Panc1 (cell line): ENCODE results near the gene PPT2. TPM values are rescaled to one million over a fixed set of nuclear protein-coding genes. Genes with fewer than 3 reads are reported as not detected.

Experiments used
- ATAC-seq: fragments of 200-7000 bp; cut with Tn5 transposase; 2 replicates; pipeline ENCODE4 v1.9.1; 2020; ENCODE audit warnings: mild to moderate bottlenecking, moderate library complexity
- BruUV-seq: library from RNA; stranded (reverse); fragments of 400-500 nt; replicated peaks from 2 replicates; lab custom pipeline; 2021; lab: Mats Ljungman, UMichigan
- CTCF ChIA-PET: fragments of 300-600 bp; sonication (Branson Sonifier 250); formaldehyde crosslinking; loops from one replicate; lab custom pipeline; 2022; ENCODE audit warnings: antibody characterized with exemption; lab: Charles Lee
- POLR2A ChIA-PET: fragments of 300-600 bp; sonication (Branson Sonifier 250); formaldehyde crosslinking; loops from one replicate; lab custom pipeline; 2022; ENCODE audit warnings: antibody characterized with exemption; lab: Charles Lee
- DNase-seq: peaks from one replicate; pipeline ENCODE4 v3.0.0-alpha.2; 2010; ENCODE audit warnings: low read depth, low spot score
- H3K27ac ChIP-seq: 2 replicates; pipeline ENCODE4 v1.5.1; 2011; ENCODE audit warnings: mild to moderate bottlenecking, low read length, inconsistent platforms
- H3K27me3 ChIP-seq: fragments of 200-500 bp; sonication (Bioruptor generic); 2 replicates; pipeline ENCODE4 v1.6.0; 2014; ENCODE audit warnings: low read length, inconsistent platforms; ENCODE audit not compliant: control insufficient read depth, insufficient read depth
- H3K36me3 ChIP-seq: fragments of 200-500 bp; sonication (Bioruptor generic); 2 replicates; pipeline ENCODE4 v1.5.1; 2014; ENCODE audit warnings: inconsistent platforms, mild to moderate bottlenecking, low read length, moderate library complexity; ENCODE audit not compliant: control insufficient read depth, insufficient read depth
- H3K4me1 ChIP-seq: 2 replicates; pipeline ENCODE4 v1.5.1; 2011; ENCODE audit warnings: inconsistent platforms, mild to moderate bottlenecking, low read length, moderate library complexity; ENCODE audit not compliant: control insufficient read depth, insufficient read depth
- H3K4me3 ChIP-seq, 2 experiments: 2 replicates each; pipeline ENCODE4 v1.5.1; 2011 to 2012; ENCODE audit warnings: low read depth in 2 of 2, low read length in 2 of 2, mild to moderate bottlenecking in 2 of 2, inconsistent platforms in 1 of 2, moderate library complexity in 1 of 2
- H3K9me3 ChIP-seq: fragments of 200-500 bp; sonication (Bioruptor generic); 2 replicates; pipeline ENCODE4 v1.5.1; 2014; ENCODE audit warnings: low read depth, mild to moderate bottlenecking, inconsistent platforms, low read length, moderate library complexity; ENCODE audit not compliant: control insufficient read depth, insufficient read depth
- CTCF ChIP-seq: fragments of 450-650 bp; IDR thresholded peaks from 2 replicates; pipeline ENCODE4 v1.5.1; 2017; ENCODE audit warnings: mild to moderate bottlenecking
- POLR2AphosphoS5 ChIP-seq: IDR thresholded peaks from 2 replicates; pipeline ENCODE4 v1.6.1; 2012; ENCODE audit warnings: mild to moderate bottlenecking, low read depth, low read length, moderate library complexity
- REST ChIP-seq, 2 experiments: IDR thresholded peaks; 2 replicates each; pipeline ENCODE4 v1.6.1; 2011 to 2012; ENCODE audit warnings: low read depth in 2 of 2, control low read depth in 1 of 2, low read length in 1 of 2, mild to moderate bottlenecking in 1 of 2, moderate library complexity in 1 of 2; ENCODE audit not compliant: insufficient read depth in 1 of 2
- SIN3A ChIP-seq: IDR thresholded peaks from 2 replicates; pipeline ENCODE4 v1.6.1; 2012; ENCODE audit warnings: low read depth, mild to moderate bottlenecking, low read length, moderate library complexity, borderline replicate concordance; ENCODE audit not compliant: insufficient read depth
- TCF7L2 ChIP-seq: IDR thresholded peaks from 2 replicates; pipeline ENCODE4 v1.6.1; 2011; ENCODE audit warnings: mild to moderate bottlenecking, low read depth, low read length, inconsistent platforms
- in situ Hi-C: cut with HindIII; loops from 2 replicates; pipeline ENCODE4 v1.10.0; 2016; ENCODE audit warnings: low sequenced_read_pairs, low pct_unique_long_range_greater_than_20kb
- intact Hi-C: fragments of 100-400 bp; cut with micrococcal nuclease; formaldehyde crosslinking; loops from one replicate; pipeline ENCODE4 v1.10.0; 2022; ENCODE audit not compliant: unreplicated experiment
- total RNA-seq: library from RNA; stranded (reverse); gene quantifications from one replicate; pipeline ENCODE4 v1.2.1, GENCODE V29; 2021; ENCODE audit not compliant: unreplicated experiment

Gene PPT2
- total RNA-seq, 1 experiment from 2014 or later = 20.1 TPM

GRCh38 chr6:32173051-32173727 is 19.2 kb downstream of the PPT2 start:
- no peak for TF ChIP-seq REST (IDR thresholded peaks at IDR 0.05; ENCODE audit: insufficient read depth in 1 of 2, low read depth in 2 of 2, low read length in 1 of 2)
- TF ChIP-seq POLR2AphosphoS5 = no peak
- TF ChIP-seq TCF7L2 = no peak
- no peak for TF ChIP-seq CTCF
- TF ChIP-seq SIN3A = no peak
- Histone ChIP-seq H3K4me1 (peaks cover 32% of the 10 kb centered on the region), H3K9me3 (no peaks in the 10 kb centered on the region), H3K4me3 (no peak overlapping the region), H3K27me3 (no peaks in the 10 kb centered on the region), H3K36me3 (0 out of 2 replicates have a peak, but pooled peaks cover 4% of the 10 kb centered on the region), H3K27ac (no peak overlapping the region)
- DNase-seq (no peak), ATAC-seq (no peak)
- intact Hi-C loops = no loop called here
- ChIA-PET POLR2A (no interaction called here), CTCF (no interaction called here)
- in situ Hi-C loops = no loop called here
- BruUV-seq = no TSS peak

GRCh38 chr6:32174416-32174815 is 20.5 kb downstream of the PPT2 start:
- in situ Hi-C loops (no loop called here), intact Hi-C loops (no loop called here)
- Histone ChIP-seq H3K4me3 (no peak overlapping the region), H3K4me1 (peaks cover 36% of the 10 kb centered on the region), H3K27me3 (no peaks in the 10 kb centered on the region), H3K36me3 (0 out of 2 replicates have a peak, but pooled peaks cover 4% of the 10 kb centered on the region), H3K27ac (no peak overlapping the region), H3K9me3 (no peaks in the 10 kb centered on the region)
- TF ChIP-seq CTCF (no peak), TCF7L2 (no peak), SIN3A (no peak), POLR2AphosphoS5 (no peak), REST (IDR thresholded peaks at IDR 0.05; ENCODE audit: insufficient read depth in 1 of 2, low read depth in 2 of 2, low read length in 1 of 2) (no peak)
- ChIA-PET CTCF (no interaction called here), POLR2A (no interaction called here)
- BruUV-seq = no TSS peak
- ATAC-seq = no peak
- DNase-seq = no peak
